Measurements from ENCODE around the gene TIGIT.
"Not testable (repeated sequence)": the region's sequence is repeated elsewhere in the genome, so short reads cannot be mapped to it uniquely, and the experiment has no call there.

The TIGIT gene

DNA sequence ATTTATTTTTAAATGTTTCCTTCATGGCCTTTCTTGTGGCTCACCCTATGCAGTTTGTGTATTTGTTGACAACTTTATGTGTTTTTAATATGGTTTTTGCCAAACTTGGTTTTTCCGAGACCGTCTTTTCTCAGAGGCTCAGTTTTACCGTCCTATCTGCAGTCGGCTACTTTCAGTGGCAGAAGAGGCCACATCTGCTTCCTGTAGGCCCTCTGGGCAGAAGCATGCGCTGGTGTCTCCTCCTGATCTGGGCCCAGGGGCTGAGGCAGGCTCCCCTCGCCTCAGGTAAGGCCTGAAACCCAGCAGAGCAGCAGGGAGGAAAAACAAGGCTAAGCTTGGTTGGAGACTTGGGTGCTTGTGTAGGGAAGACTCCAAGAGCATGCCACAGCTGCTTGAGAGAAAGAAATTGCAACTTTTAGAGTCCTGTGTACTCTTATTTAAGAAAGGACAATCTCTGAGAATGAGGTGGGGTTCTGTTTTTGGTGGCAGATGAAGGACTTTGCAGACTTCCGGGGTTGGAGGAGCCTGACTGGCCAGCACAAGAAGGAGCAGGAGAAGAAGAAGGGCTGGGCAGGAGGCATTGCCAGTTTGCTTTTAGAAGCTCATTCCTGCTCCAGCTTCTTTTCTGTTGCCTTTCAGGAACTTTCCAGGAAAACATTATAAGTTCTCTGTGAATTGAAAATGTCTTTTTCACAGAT is at the start of gene TIGIT:
Gene TIGIT (plus strand): TSS at position 191 of the 698 bp plus-strand sequence. CDS start 34 bp downstream, at position 225.
- DNase-seq (ENCODE audit: low spot score) = no peak

DNA sequence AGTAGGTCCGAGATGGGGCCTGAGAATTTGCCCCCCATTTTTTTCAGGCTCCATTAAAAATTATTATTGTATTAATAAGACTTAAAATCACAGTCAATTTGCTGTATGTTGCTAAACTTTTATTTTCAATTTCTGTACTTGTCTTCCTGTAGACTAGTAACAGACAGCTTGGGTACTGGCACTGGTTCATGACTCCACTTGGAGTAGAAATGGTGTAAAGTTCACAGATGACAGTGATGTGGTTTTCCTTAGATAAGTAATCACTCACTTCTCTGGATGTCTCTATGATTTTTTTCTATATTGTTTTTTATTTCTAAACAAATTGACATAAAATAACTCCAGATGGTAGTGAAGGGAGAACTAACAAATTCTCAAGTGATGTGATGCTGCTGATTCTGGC is 40.9 kb upstream of the TIGIT start:
- no peak for DNase-seq (ENCODE audit: low spot score)

DNA sequence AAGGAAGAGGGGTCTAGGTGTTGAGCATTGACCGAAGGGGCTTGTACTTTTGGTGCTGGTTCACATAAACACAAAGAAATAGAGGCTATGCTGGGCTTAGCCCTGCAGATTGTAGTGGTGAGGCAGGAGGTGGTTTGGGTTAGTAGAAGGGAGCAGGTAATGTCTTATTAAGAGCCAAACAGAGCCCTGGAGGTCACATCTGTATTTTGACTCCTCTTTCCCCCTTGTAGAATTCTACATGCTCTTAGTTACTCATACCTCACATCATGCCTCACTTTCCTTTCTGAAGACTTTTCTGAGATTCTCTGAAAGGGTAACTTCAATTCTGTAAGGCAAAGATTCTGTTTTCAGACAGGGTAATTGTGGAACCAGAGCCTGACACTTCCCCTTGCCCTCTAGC is 40.3 kb upstream of the TIGIT start:
- DNase-seq (ENCODE audit: low spot score) = no peak

DNA sequence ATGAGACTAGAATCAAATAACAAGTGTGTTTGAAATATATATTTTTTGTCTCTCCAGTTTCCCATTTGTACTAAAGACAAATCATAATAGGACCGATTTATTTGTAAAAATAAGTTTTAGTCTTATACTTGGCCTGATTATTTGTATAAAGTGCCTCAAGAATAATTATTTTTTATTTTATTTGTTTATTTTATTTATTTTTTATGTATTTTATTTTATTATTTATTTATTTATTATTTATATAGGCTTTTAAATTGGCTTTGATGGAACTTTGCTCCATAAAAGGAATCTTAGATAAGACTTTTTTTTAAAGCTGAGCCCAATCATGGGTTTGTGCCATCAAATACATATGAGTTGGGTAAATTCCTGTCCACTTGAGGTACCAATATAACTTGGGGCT is 34.3 kb upstream of the TIGIT start:
- no peak for DNase-seq (ENCODE audit: low spot score)

DNA sequence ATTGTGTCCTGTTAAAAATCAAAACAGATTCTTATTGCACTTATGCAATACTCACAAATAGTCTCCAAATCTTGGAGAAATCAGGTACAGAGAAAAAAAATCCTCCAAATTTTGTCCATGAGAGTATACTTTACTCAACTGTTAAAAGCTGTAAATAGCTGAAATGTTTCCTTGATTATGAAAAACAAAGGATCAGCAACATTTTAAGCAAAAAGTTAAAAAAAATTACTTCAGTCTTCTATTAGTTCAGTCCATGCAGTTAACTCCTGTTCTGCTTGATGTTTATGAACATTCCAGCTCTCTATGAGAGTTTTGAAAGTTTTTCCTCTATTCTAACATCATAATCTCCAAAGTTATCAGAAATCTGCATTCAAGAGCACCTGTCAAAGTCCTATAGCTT is 33.7 kb upstream of the TIGIT start:
- no peak for DNase-seq (ENCODE audit: low spot score)

DNA sequence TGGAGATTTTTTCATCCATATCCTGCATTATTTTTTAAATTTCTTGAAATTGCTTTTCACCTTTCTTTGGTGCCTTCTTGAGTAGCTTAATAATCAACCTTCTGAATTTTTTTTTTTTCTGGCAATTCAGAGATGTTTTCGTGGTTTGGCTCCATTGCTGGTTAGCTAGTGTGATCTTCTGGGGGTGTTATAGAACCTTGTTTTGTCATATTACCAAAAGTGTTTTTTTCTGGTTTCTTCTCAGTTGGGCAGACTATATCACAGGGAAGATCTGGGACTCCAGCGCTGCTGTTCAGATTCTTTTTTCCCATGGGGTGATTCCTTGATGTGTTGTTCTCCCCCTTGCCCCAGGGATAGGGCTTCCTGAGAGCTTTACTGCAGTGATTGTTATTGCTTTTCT is 23.8 kb upstream of the TIGIT start:
- DNase-seq (ENCODE audit: low spot score) = no peak

DNA sequence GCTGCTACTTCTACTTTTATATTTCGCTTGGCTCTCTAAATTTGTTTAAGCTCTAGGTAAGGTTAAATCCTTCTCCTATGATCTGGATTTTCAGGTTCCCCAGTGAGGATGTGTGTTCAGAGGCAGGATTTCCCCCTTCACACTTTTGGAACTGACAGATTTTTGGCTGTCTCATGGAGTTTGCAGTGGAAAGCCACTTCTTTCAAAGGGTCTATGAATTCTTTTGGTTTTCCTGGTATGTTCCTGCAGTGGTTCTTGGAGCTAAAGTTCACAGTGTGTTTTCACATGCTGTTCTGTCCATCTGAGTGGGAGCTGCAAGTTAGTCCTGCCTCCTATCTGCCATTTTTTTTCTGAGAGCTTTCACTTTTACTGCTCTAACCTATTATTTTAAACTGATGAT is 21.6 kb upstream of the TIGIT start:
- DNase-seq (ENCODE audit: low spot score) = no peak

DNA sequence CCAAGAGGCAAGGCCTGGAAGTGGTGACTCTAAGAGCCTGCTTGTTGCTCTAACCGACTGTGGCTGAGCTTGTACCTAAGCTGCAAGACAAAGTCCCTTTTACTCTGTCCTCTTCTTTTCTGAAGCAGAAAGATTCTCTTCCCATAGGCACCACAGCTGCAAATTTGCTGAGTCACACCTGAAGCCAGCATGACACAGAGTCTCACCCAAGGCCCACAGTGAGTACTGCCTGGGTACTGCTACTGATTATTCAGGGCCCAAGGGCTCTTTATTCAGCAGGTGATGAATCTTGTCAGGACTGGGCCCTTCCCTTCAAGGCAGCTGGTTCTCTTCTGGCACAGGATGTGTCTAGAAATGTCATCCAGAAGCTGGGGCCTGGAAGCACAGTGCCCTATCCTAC is 18.9 kb upstream of the TIGIT start:
- no peak for DNase-seq (ENCODE audit: low spot score)

DNA sequence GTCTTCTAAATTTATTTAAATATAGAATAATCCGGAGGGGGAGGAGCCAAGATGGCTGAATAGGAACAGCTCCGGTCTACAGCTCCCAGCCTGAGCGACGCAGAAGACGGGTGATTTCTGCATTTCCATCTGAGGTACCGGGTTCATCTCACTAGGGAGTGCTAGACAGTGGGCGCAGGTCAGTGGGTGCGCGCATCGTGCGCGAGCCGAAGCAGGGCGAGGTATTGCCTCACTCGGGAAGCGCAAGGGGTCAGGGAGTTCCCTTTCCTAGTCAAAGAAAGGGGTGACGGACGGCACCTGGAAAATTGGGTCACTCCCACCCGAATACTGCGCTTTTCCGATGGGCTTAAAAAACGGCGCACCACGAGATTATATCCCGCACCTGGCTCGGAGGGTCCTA is 17.0 kb upstream of the TIGIT start:
- DNase-seq (ENCODE audit: low spot score) = not testable (repeated sequence)

DNA sequence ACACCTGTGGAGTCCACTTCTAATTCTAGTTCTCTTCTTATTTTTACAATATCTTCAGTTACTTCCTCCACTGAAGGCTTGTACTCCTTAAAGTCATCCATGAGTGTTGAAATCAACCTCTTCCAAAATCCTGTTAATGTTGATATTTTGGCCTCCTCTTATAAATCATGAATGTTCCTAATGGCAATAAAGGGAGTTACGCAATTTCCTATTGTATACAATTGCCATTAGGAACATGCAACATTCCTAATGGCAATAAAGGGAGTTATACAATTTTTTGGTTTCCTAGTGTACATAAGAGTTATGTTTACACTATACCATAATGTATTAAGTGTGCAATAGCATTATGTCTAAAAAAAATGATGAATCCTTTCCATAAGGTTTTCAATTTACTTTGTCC is 9.2 kb upstream of the TIGIT start:
- no peak for DNase-seq (ENCODE audit: low spot score)

DNA sequence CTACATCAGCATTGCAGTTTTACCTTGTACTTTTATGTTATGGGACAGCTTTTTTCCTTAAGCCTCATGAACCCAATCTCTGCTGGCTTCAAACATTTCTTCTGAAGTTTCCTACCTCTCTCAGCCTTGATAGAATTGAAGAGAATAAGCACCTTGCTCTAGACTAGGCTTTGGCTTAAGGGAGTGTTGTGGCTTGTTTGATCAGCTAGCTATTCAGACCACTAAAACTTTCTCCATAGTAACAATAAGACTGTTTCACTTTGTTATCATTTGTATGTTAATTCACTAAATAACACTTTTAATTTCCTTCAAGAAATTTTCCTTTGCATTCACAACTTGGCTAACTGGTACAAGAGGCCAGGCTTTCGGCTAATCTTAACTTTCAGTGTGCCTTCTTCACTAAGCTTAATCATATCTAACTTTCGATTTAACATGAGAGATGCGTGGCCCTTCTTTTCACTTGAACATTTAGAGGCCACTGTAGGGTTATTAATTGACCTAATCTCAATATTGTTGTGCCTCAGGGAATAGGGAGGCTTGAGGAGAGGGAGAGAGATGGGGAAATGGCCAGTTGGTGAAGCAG is 8.1 kb upstream of the TIGIT start:
- no peak for DNase-seq (ENCODE audit: low spot score)

DNA sequence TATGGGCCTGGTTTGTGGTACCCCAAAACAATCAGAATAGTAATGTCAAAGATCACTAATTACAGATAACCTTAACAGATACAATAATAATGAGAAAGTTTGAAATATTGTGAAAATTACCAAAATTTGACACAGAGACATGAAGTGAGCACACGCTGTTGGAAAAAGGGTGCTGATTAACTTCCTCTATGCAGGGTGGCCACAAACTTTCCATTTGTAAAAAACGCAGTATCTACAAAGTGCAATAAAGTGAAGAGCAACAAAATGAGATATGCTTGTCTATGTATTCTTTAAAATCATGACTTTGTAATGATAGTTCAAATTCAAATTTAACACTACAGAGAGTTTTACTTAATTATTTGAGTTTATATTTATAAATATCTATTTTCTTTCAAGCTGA is 7.6 kb upstream of the TIGIT start:
- DNase-seq (ENCODE audit: low spot score) = no peak

DNA sequence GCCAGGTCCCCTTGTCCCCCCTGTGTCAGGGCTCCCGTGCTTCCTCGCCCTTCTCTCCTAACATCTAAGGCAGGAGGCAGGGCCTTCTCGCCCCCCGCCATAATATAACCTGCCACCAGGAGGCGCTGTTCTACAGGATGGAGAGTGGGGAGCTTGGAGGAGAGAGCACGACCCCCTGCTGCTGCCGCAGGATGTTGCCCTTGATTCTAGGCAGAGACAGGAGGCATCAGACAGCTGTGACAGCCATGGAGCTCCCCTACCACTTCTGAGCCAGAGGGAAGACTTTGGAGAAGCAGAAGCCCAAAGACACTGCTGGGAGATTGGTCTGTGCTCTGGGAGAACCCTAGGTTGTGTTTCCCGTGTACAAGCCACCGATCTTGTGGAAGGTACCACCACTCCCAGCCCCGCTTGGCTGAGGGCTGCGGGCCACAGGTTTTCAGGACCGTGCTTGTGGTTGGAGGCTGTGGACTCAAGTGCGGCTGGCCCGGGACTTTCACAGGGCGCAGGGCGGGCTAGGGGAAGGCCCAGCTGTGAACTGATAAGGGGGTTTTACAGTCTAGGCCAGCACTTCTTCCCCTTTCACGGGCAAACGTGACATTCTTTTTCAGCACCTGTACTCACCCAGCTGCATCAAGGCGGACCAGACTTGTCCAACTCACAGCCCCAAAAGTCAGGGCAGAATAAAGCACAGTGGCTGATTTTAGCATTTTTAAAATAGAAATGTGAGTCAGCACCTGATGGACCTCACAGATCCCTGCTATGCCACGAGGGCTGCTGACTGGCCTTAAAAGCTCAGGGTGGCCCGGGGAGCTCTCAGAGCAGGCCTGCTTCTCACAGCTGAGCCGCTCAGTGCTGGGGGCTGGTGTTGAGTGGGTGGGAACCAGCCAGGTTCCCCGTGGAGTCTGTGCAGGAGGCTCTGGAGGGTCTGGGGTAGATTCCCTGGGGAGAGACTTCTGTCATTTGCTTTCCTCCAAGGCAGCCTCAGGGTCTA is 2.6 kb upstream of the TIGIT start:
- DNase-seq (ENCODE audit: low spot score) = peak; percentile 91

DNA sequence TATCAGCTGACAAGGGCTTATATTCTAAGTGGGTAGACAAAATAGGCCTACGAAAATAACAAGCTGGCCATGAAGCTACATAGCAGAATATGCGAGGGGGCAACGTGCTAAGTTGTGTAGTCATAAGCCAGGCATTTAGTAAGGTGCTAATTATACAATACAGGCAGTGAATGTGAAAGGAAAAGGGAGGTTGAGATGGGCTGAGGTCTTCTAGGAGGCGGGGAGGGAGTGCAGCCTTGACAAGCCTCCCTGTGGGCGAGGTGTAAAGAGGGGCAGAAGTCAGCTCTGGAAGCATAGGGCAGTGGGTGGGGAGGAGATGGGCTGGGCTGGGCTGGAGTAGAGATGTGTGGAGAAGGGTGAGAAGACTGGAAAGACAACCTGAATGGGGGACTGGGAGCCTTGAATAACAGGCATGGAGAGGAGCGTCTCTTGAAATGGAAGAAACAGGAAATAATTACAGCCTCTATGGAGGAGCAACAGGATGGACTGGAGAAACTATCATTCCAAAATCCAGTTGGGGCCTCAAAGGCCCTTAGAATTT is 1.2 kb downstream of the TIGIT start:
- DNase-seq (ENCODE audit: low spot score) = no peak

DNA sequence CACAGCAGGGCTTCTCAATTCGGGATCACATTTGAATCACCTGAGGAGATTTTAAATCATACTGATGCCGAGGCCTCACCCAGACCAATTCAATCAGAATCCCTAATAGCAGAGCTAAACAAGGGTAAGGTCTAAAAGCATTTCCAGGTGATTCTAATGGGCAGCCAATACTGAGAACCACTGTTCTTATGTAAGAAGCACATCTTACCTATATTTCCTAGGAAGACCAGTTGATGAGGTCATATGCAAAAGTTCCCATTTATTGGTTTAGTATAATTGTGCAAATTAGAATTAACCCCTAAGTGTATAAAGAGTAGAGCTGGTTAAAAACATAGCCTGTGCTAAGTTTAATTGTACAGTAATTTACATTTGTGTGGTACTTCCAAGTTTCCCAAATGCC is 2.1 kb downstream of the TIGIT start:
- DNase-seq (ENCODE audit: low spot score) = no peak

DNA sequence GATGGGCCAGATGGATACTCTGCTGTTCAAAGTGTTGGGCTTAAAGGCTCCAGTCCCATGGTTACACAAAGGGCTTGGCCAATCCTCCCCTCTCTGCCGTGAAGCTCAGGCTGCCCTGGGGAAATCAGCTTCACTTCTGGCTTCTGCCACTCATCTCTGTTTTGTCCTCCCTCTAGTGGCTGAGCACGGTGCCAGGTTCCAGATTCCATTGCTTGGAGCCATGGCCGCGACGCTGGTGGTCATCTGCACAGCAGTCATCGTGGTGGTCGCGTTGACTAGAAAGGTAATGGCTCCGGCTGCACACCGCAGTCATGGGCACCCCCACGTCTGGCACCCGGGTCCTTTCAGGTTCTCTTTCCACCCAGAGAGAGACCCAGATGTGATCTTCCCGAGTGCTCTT is 5.6 kb downstream of the TIGIT start:
- DNase-seq (ENCODE audit: low spot score) = peak; percentile 44

DNA sequence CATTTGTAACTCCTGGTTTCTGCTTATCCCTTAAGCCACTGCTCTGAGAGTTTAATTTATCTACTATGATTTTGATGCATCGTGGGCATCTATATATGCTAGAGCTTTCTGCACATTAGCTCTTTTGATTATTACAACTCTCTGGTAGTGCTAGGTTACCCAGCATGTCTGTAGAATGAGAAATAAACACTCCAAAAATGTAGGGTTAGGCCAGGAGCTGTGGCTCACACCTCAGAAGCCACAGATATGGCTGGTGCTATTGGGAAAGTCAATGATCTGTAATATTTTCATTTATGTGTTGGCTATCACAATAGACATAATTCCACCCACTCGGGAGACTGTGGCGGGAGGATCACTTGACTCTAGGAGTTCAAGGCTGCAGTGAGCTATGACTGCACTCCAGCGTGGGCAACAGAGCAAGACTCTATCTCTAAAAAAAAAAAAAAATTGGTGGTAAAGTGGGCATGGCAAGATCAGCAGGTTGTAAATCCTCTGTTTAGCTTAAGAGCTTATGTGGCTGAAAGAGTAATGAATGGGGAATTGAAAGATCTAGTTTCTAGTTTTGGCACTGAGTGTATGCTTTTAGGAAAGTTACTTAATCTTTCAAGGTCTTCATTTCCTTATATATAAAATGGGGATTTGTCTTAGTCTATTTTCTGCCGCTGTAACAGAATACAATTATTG is 6.3 kb downstream of the TIGIT start:
- no peak for DNase-seq (ENCODE audit: low spot score)

DNA sequence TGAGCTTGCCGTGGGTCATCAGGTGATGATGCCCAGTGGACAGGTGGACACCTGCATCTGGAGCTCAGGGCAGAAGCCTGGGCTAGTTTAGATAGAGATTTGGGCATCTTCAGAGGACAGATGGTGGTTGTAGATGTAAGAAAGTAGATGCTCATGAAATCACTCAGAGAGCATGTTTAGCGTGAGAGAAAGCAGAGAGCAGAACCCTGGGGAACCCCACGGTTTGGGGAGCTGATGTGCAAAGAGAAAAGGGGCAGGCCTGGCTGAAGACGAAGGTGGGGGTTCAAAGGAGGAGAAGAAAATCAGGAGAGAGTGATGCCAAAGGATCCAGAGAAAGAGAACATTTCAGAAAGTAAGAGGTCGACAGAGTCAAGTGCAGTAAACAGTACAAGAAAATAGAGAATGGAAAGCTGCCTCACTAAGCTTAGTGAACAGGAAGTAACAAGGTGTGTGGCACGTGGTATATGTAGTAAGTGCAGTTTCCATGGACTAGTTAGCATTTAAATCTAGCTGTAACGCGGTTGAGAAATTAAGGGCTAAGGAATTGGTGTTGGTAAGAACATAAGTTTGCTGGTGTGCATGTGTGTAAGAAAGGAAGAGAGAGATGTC is 13.5 kb downstream of the TIGIT start:
- DNase-seq (ENCODE audit: low spot score) = no peak

DNA sequence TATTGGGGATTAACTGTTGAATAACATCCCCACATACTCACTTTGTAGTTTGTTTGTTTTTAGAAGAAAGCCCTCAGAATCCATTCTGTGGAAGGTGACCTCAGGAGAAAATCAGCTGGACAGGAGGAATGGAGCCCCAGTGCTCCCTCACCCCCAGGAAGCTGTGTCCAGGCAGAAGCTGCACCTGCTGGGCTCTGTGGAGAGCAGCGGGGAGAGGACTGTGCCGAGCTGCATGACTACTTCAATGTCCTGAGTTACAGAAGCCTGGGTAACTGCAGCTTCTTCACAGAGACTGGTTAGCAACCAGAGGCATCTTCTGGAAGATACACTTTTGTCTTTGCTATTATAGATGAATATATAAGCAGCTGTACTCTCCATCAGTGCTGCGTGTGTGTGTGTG is 14.0 kb downstream of the TIGIT start:
- DNase-seq (ENCODE audit: low spot score) = no peak

DNA sequence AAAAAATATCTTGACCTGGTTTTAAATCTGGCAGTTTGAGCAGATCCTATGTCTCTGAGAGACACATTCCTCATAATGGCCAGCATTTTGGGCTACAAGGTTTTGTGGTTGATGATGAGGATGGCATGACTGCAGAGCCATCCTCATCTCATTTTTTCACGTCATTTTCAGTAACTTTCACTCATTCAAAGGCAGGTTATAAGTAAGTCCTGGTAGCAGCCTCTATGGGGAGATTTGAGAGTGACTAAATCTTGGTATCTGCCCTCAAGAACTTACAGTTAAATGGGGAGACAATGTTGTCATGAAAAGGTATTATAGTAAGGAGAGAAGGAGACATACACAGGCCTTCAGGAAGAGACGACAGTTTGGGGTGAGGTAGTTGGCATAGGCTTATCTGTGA is 14.5 kb downstream of the TIGIT start:
- no peak for DNase-seq (ENCODE audit: low spot score)

DNA sequence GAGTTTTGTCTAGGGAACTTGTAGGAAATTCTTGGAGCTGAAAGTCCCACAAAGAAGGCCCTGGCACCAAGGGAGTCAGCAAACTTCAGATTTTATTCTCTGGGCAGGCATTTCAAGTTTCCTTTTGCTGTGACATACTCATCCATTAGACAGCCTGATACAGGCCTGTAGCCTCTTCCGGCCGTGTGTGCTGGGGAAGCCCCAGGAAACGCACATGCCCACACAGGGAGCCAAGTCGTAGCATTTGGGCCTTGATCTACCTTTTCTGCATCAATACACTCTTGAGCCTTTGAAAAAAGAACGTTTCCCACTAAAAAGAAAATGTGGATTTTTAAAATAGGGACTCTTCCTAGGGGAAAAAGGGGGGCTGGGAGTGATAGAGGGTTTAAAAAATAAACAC is 15.0 kb downstream of the TIGIT start:
- no peak for DNase-seq (ENCODE audit: low spot score)

DNA sequence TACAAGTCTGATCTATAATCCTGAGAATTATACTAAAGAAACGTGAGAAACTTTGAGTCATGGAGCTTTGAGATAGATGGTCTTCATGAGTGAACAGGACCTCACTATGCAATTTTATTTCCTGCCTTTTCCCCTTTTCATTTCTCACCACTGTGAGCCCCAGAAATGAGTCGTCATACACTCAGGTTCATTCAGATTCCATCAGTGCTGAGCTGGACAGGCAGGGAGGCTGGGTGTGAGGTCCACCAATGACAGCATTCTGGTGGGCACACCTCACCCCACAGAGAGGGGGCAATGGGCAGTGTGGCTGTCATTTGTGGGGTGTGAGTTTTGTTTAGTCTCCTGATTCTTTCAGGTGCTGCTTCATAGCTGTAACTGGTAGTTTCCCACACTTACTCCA is 16.9 kb downstream of the TIGIT start:
- DNase-seq (ENCODE audit: low spot score) = no peak

Data from NAMALWA (cell line).